WTC11 (cell line): ENCODE measurements around the gene LSM5.

Source experiments
- CREM ChIP-seq: sonication (generic); formaldehyde crosslinking; IDR thresholded peaks from 2 replicates; pipeline ENCODE4 v1.8.1; 2022; ENCODE audit warnings: mild to moderate bottlenecking, missing genetic modification reagents, moderate library complexity
- FOXK1 ChIP-seq: sonication (generic); formaldehyde crosslinking; IDR thresholded peaks from 2 replicates; pipeline ENCODE4 v1.8.0; 2022; ENCODE audit warnings: mild to moderate bottlenecking, moderate library complexity, missing genetic modification reagents
- GTF2I ChIP-seq: fragments of 250-450 bp; sonication (Bioruptor Pico); conservative IDR thresholded peaks from 2 replicates; pipeline ENCODE4 v1.4.0; 2021; ENCODE audit warnings: mild to moderate bottlenecking
- JUN ChIP-seq: sonication (generic); formaldehyde crosslinking; IDR thresholded peaks from 2 replicates; pipeline ENCODE4 v1.8.0; 2023; ENCODE audit warnings: mild to moderate bottlenecking, missing genetic modification reagents
- RELA ChIP-seq: sonication (generic); formaldehyde crosslinking; IDR thresholded peaks from 2 replicates; pipeline ENCODE4 v1.8.1; 2022; ENCODE audit warnings: missing genetic modification reagents, mild to moderate bottlenecking, borderline replicate concordance
- SP1 ChIP-seq: sonication (generic); formaldehyde crosslinking; conservative IDR thresholded peaks from 2 replicates; pipeline ENCODE4 v1.8.1; 2022; ENCODE audit warnings: missing genetic modification reagents
- ZNF219 ChIP-seq: sonication (generic); formaldehyde crosslinking; IDR thresholded peaks from 2 replicates; pipeline ENCODE4 v1.8.0; 2023; ENCODE audit warnings: missing genetic modification reagents, mild to moderate bottlenecking, borderline replicate concordance
- ZNF263 ChIP-seq: sonication (generic); formaldehyde crosslinking; IDR thresholded peaks from 2 replicates; pipeline ENCODE4 v1.8.1; 2022; ENCODE audit warnings: low read depth, mild to moderate bottlenecking, moderate library complexity, missing genetic modification reagents
- TF ChIP-seq, protein P1 (sequence below): fragments of 200-600 bp; IDR thresholded peaks from 2 replicates; pipeline ENCODE4 v1.8.0; 2022; ENCODE audit warnings: antibody characterized with exemption
- TF ChIP-seq, protein P2 (sequence below): sonication (generic); formaldehyde crosslinking; conservative IDR thresholded peaks from 2 replicates; pipeline ENCODE4 v1.8.1; 2023; ENCODE audit warnings: mild to moderate bottlenecking, low read depth, missing genetic modification reagents, moderate library complexity
- TF ChIP-seq, protein P3 (sequence below): sonication (generic); formaldehyde crosslinking; IDR thresholded peaks from 2 replicates; pipeline ENCODE4 v1.8.1; 2023; ENCODE audit warnings: mild to moderate bottlenecking, missing genetic modification reagents, moderate library complexity
- TF ChIP-seq, protein P4 (sequence below): sonication (generic); formaldehyde crosslinking; conservative IDR thresholded peaks from 2 replicates; pipeline ENCODE4 v1.8.1; 2022; ENCODE audit warnings: mild to moderate bottlenecking, missing genetic modification reagents
- TF ChIP-seq, protein P5 (sequence below): sonication (generic); formaldehyde crosslinking; IDR thresholded peaks from 2 replicates; pipeline ENCODE4 v1.8.1; 2022; ENCODE audit warnings: low read depth, mild to moderate bottlenecking, moderate library complexity, missing genetic modification reagents, borderline replicate concordance

DNA sequence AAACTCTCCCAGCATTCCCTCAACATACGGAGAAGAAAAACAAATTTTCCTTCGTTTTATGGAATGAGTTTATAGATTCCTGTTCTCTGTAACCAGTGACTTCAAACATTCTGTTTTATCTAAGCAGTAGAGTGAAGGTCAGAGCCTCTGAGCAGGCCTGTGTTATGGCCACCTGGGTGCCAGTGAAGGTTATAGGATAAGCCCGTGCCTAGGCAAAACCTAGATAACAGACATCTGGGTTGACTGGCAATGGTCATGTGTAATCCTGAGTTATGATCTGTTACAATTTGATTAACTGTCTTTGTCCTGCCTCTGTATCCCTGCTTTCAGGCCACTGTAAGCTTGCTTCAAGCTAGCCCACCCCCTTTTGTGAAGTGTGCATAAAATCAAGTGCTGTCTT, 8.3 kb downstream of the LSM5 start:
- TF ChIP-seq JUN (CRISPR knock-in tag), result no peak
- no peak for TF ChIP-seq SP1 (CRISPR knock-in tag)
- TF ChIP-seq, protein P1, sequence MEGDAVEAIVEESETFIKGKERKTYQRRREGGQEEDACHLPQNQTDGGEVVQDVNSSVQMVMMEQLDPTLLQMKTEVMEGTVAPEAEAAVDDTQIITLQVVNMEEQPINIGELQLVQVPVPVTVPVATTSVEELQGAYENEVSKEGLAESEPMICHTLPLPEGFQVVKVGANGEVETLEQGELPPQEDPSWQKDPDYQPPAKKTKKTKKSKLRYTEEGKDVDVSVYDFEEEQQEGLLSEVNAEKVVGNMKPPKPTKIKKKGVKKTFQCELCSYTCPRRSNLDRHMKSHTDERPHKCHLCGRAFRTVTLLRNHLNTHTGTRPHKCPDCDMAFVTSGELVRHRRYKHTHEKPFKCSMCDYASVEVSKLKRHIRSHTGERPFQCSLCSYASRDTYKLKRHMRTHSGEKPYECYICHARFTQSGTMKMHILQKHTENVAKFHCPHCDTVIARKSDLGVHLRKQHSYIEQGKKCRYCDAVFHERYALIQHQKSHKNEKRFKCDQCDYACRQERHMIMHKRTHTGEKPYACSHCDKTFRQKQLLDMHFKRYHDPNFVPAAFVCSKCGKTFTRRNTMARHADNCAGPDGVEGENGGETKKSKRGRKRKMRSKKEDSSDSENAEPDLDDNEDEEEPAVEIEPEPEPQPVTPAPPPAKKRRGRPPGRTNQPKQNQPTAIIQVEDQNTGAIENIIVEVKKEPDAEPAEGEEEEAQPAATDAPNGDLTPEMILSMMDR, result no peak
- no peak for TF ChIP-seq RELA
- TF ChIP-seq, protein P2, sequence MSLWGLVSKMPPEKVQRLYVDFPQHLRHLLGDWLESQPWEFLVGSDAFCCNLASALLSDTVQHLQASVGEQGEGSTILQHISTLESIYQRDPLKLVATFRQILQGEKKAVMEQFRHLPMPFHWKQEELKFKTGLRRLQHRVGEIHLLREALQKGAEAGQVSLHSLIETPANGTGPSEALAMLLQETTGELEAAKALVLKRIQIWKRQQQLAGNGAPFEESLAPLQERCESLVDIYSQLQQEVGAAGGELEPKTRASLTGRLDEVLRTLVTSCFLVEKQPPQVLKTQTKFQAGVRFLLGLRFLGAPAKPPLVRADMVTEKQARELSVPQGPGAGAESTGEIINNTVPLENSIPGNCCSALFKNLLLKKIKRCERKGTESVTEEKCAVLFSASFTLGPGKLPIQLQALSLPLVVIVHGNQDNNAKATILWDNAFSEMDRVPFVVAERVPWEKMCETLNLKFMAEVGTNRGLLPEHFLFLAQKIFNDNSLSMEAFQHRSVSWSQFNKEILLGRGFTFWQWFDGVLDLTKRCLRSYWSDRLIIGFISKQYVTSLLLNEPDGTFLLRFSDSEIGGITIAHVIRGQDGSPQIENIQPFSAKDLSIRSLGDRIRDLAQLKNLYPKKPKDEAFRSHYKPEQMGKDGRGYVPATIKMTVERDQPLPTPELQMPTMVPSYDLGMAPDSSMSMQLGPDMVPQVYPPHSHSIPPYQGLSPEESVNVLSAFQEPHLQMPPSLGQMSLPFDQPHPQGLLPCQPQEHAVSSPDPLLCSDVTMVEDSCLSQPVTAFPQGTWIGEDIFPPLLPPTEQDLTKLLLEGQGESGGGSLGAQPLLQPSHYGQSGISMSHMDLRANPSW (CRISPR knock-in tag), result no peak
- no peak for TF ChIP-seq FOXK1
- no peak for TF ChIP-seq GTF2I (CRISPR knock-in tag)
- TF ChIP-seq, protein P3, sequence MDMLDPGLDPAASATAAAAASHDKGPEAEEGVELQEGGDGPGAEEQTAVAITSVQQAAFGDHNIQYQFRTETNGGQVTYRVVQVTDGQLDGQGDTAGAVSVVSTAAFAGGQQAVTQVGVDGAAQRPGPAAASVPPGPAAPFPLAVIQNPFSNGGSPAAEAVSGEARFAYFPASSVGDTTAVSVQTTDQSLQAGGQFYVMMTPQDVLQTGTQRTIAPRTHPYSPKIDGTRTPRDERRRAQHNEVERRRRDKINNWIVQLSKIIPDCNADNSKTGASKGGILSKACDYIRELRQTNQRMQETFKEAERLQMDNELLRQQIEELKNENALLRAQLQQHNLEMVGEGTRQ (CRISPR knock-in tag), result no peak
- TF ChIP-seq, protein P4, sequence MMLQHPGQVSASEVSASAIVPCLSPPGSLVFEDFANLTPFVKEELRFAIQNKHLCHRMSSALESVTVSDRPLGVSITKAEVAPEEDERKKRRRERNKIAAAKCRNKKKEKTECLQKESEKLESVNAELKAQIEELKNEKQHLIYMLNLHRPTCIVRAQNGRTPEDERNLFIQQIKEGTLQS (CRISPR knock-in tag), result no peak
- no peak for TF ChIP-seq ZNF263 (CRISPR knock-in tag)
- no peak for TF ChIP-seq ZNF219
- TF ChIP-seq, protein P5, sequence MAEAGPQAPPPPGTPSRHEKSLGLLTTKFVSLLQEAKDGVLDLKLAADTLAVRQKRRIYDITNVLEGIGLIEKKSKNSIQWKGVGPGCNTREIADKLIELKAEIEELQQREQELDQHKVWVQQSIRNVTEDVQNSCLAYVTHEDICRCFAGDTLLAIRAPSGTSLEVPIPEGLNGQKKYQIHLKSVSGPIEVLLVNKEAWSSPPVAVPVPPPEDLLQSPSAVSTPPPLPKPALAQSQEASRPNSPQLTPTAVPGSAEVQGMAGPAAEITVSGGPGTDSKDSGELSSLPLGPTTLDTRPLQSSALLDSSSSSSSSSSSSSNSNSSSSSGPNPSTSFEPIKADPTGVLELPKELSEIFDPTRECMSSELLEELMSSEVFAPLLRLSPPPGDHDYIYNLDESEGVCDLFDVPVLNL (CRISPR knock-in tag), result no peak
- no peak for TF ChIP-seq CREM (CRISPR knock-in tag)
